ENCODE data around the gene DGKA. TPM values are rescaled to one million over a fixed set of nuclear protein-coding genes. Genes with fewer than 3 reads are reported as not detected.

The DGKA gene
- total and polyA plus RNA-seq, 2 experiments from 2014 or later: 16.1 to 24.6 TPM

- Histone ChIP-seq H3K4me2 (no peak overlapping the region), H4K20me1 (replicated peaks; ENCODE audit: insufficient read depth) (peaks cover 4% of the 10 kb centered on the region; the same call in 1 of the 2 replicates), H3K36me3 (ENCODE audit: insufficient read depth) (peaks cover 8% of the 10 kb centered on the region; the same call in 1 of the 2 replicates), H3K4me1 (ENCODE audit: insufficient read depth) (no peaks in the 10 kb centered on the region), H3K27ac (ENCODE audit: low read depth) (0 out of 2 replicates have a peak overlapping the region, but pooled peaks have one; percentile 50), H3F3A (replicated peaks; ENCODE audit: low read depth) (peaks cover 8% of the 10 kb centered on the region), H3K9me2 (ENCODE audit: insufficient read depth) (no peaks in the 10 kb centered on the region), H2AFZ (no peak overlapping the region), H3K4me3 (no peak overlapping the region), H3K27me3 (ENCODE audit: insufficient read depth) (no peaks in the 10 kb centered on the region), H3K79me2 (replicated peaks; ENCODE audit: insufficient read depth) (no peaks in the 10 kb centered on the region)
- Mint-ChIP-seq H3K9me3 (no peaks in the 10 kb centered on the region), H3K27me3 (ENCODE audit: insufficient read depth, low read depth, poor library complexity) (peaks cover 4% of the 10 kb centered on the region), H3K27ac (no peak overlapping the region), H3K4me1 (no peaks in the 10 kb centered on the region), H3K4me3 (no peak overlapping the region), H3K36me3 (ENCODE audit: low read depth) (peaks cover 26% of the 10 kb centered on the region)
- TF ChIP-seq POLR2AphosphoS5 (IDR thresholded peaks at IDR 0.05; ENCODE audit: low read depth) (no peak), EZH2 (IDR thresholded peaks at IDR 0.05; ENCODE audit: low read depth, unreplicated experiment) (no peak), STAT1 (IDR thresholded peaks at IDR 0.05; ENCODE audit: unreplicated experiment) (no peak), JUNB (IDR thresholded peaks at IDR 0.05; ENCODE audit: unreplicated experiment) (no peak), CREB1 (CRISPR knock-in tag; IDR thresholded peaks at IDR 0.05; ENCODE audit: low read depth) (no peak), NANOG (IDR thresholded peaks at IDR 0.05; ENCODE audit: borderline replicate concordance) (no peak), ZNF462 (CRISPR knock-in tag; IDR thresholded peaks at IDR 0.05) (no peak), ZNF331 (CRISPR knock-in tag; IDR thresholded peaks at IDR 0.05; ENCODE audit: low read depth) (no peak), CTCF (conservative IDR thresholded peaks at IDR 0.05; ENCODE audit: low read depth in 2 of 2) (no peak), REST (IDR thresholded peaks at IDR 0.05; ENCODE audit: unreplicated experiment) (no peak), ETS1 (IDR thresholded peaks at IDR 0.05) (no peak), ZNF114 (CRISPR knock-in tag; IDR thresholded peaks at IDR 0.05) (no peak), EZH2phosphoT487 (IDR thresholded peaks at IDR 0.05; ENCODE audit: unreplicated experiment) (no peak)
- no peak for DNase-seq (ENCODE audit: low spot score)
- no peak for ATAC-seq
Measured at GRCh38 chr12:55899082-55899481, 31.9 kb upstream of the DGKA start.

All from GM23338 (cell line).